K562 (cell line): ENCODE results near the gene SUOX. TPM values are rescaled to one million over a fixed set of nuclear protein-coding genes. Genes with fewer than 3 reads are reported as not detected.

Experiments
- ATAC-seq: fragments of 200-7000 bp; cut with Tn5 transposase; 3 replicates; pipeline ENCODE4 v1.9.1; 2020; ENCODE audit warnings: moderate library complexity
- BruUV-seq: library from RNA; stranded (reverse); fragments of 400-500 nt; replicated peaks from 2 replicates; lab custom pipeline; 2021; lab: Mats Ljungman, UMichigan
- CTCF ChIA-PET: fragments of 300-600 bp; formaldehyde crosslinking; extraction: SDS; loops from one replicate; lab custom pipeline; 2021; ENCODE audit warnings: low intra/inter-chr PET ratio; lab: Yijun Ruan, JAX
- POLR2A ChIA-PET: fragments of 300-600, 350-650 bp; sonication (Branson Sonifier 250); formaldehyde crosslinking; extraction: SDS; loops from one replicate; lab custom pipeline; 2021; ENCODE audit warnings: antibody characterized with exemption, inconsistent platforms; lab: Yijun Ruan, JAX
- DNase-seq, 4 experiments: peaks; one replicate each; pipeline versions ENCODE4 v3.0.0 to v3.0.0-alpha.2; 2011 to 2018; ENCODE audit warnings: low spot score in 3 of 4, mixed read lengths in 3 of 4; ENCODE audit errors: extremely low read depth in 1 of 4
- FAIRE-seq: peaks from 2 replicates; lab custom pipeline; 2011; peaks lifted over from hg19 to GRCh38; lab: Jason Lieb, UNC
- H2AFZ ChIP-seq: 2 replicates; pipeline ENCODE4 v1.6.0; 2011; ENCODE audit warnings: low read depth, low read length, control low read depth, inconsistent platforms
- H3K27ac ChIP-seq: fragments of 200-600 bp; 3 replicates; pipeline ENCODE4 v1.8.0; 2011; ENCODE audit warnings: low read depth, mild to moderate bottlenecking, control low read depth, inconsistent platforms, low read length, moderate library complexity, mixed read lengths; ENCODE audit errors: extremely low read depth
- H3K27me3 ChIP-seq, 2 experiments: fragments of 300-600 bp in 1 of 2; 2 replicates in 1 of 2; 3 replicates in 1 of 2; pipeline versions ENCODE4 v1.6.0 to v1.8.0; 2011; ENCODE audit warnings: inconsistent platforms in 2 of 2, low read length in 2 of 2, mild to moderate bottlenecking in 1 of 2, mixed read lengths in 1 of 2, moderate library complexity in 1 of 2; ENCODE audit not compliant: control insufficient read depth in 2 of 2, insufficient read depth in 2 of 2
- H3K36me3 ChIP-seq: fragments of 300-600 bp; 3 replicates; pipeline ENCODE4 v1.8.0; 2011; ENCODE audit warnings: mild to moderate bottlenecking, low read length, inconsistent platforms; ENCODE audit not compliant: control insufficient read depth, insufficient read depth
- H3K4me1 ChIP-seq, 2 experiments: fragments of 200-600 bp in 1 of 2; replicated peaks in 1 of 2; 2 replicates in 1 of 2; 3 replicates in 1 of 2; pipeline versions ENCODE4 v1.5.1 to v1.8.0; 2011; ENCODE audit warnings: inconsistent platforms in 2 of 2, low read length in 2 of 2, mild to moderate bottlenecking in 1 of 2, mixed read lengths in 1 of 2, moderate library complexity in 1 of 2; ENCODE audit not compliant: control insufficient read depth in 2 of 2, insufficient read depth in 2 of 2
- H3K4me2 ChIP-seq: 2 replicates; pipeline ENCODE4 v1.6.1; 2011; ENCODE audit warnings: low read length, control low read depth, inconsistent platforms, mixed read lengths; ENCODE audit not compliant: insufficient read depth
- H3K4me3 ChIP-seq: fragments of 200-600 bp; sonication (generic), shearing (Covaris generic); 2 replicates; pipeline ENCODE4 v1.5.1; 2016; ENCODE audit warnings: control low read depth, inconsistent platforms
- H3K79me2 ChIP-seq: fragments of 200-600 bp; 3 replicates; pipeline ENCODE4 v1.8.0; 2011; ENCODE audit warnings: low read length, inconsistent platforms; ENCODE audit not compliant: control insufficient read depth, insufficient read depth
- H3K9ac ChIP-seq, 2 experiments: 2 replicates each; pipeline versions ENCODE4 v1.6.0 to v1.6.1; 2011; ENCODE audit warnings: low read depth in 2 of 2, low read length in 2 of 2, control low read depth in 1 of 2, inconsistent platforms in 1 of 2, mild to moderate bottlenecking in 1 of 2, mixed read lengths in 1 of 2; ENCODE audit not compliant: insufficient read depth in 1 of 2
- H3K9me1 ChIP-seq: one replicate; pipeline ENCODE4 v1.6.0; 2011; ENCODE audit warnings: inconsistent platforms, mild to moderate bottlenecking, low read length, moderate library complexity; ENCODE audit not compliant: control insufficient read depth, insufficient read depth
- H3K9me3 ChIP-seq: replicated peaks from 2 replicates; pipeline ENCODE4 v1.5.1; 2011; ENCODE audit warnings: low read depth, low read length, inconsistent platforms; ENCODE audit not compliant: control insufficient read depth, insufficient read depth
- H4K20me1 ChIP-seq: replicated peaks from 2 replicates; pipeline ENCODE4 v1.6.1; 2011; ENCODE audit warnings: low read length, inconsistent platforms, mixed read lengths; ENCODE audit not compliant: control insufficient read depth, insufficient read depth
- BRD4 ChIP-seq: fragments of 200-600 bp; sonication (generic); IDR thresholded peaks from 2 replicates; pipeline ENCODE4 v1.6.1; 2017; ENCODE audit warnings: inconsistent platforms
- HOXB6 ChIP-seq: fragments of 250-450 bp; sonication (Bioruptor Pico); IDR thresholded peaks from 2 replicates; pipeline ENCODE4 v1.5.1; 2022; ENCODE audit warnings: mild to moderate bottlenecking, borderline replicate concordance
- MYC ChIP-seq, 2 experiments: fragments of 250-450 bp in 1 of 2; sonication (Bioruptor Pico) in 1 of 2; IDR thresholded peaks; 2 replicates each; pipeline versions ENCODE4 v1.5.1 to v1.6.1; 2012 to 2021; ENCODE audit warnings: low read depth in 2 of 2, borderline replicate concordance in 1 of 2, improper control_type of control experiment in 1 of 2, low read length in 1 of 2, mild to moderate bottlenecking in 1 of 2, moderate library complexity in 1 of 2
- PURB ChIP-seq: sonication (generic); formaldehyde crosslinking; IDR thresholded peaks from 2 replicates; pipeline ENCODE4 v1.9.0; 2021; ENCODE audit warnings: low read depth, mild to moderate bottlenecking, missing genetic modification reagents
- RUNX1 ChIP-seq: sonication (generic); IDR thresholded peaks from 2 replicates; pipeline ENCODE4 v1.6.1; 2016; ENCODE audit warnings: antibody characterized with exemption, low read depth
- SMARCC2 ChIP-seq: fragments of 450-650 bp; IDR thresholded peaks from 2 replicates; pipeline ENCODE4 v1.6.1; 2017; ENCODE audit warnings: antibody characterized with exemption, moderate library complexity, mild to moderate bottlenecking, low read depth
- STAG1 ChIP-seq: sonication (generic); formaldehyde crosslinking; IDR thresholded peaks from 2 replicates; pipeline ENCODE4 v1.5.0; 2020; ENCODE audit warnings: missing genetic modification reagents, borderline replicate concordance
- TAF1 ChIP-seq: IDR thresholded peaks from 2 replicates; pipeline ENCODE4 v1.6.1; 2011; ENCODE audit warnings: mild to moderate bottlenecking, low read length, moderate library complexity; ENCODE audit not compliant: insufficient read depth, control insufficient read depth, severe bottlenecking; ENCODE audit errors: extremely low read depth
- THAP7 ChIP-seq: fragments of 250-450 bp; sonication (Bioruptor Pico); IDR thresholded peaks from 2 replicates; pipeline ENCODE4 v1.5.0; 2021
- ZFP36 ChIP-seq: fragments of 150-350 bp; IDR thresholded peaks from 2 replicates; pipeline ENCODE4 v1.6.1; 2018; ENCODE audit warnings: low read length, low read depth; ENCODE audit not compliant: partially characterized antibody
- ZNF24 ChIP-seq: fragments of 450-650 bp; IDR thresholded peaks from 2 replicates; pipeline ENCODE4 v1.6.1; 2016
- ZNF311 ChIP-seq: fragments of 250-450 bp; sonication (Bioruptor Pico); IDR thresholded peaks from 2 replicates; pipeline ENCODE4 v1.4.0; 2020; ENCODE audit warnings: mild to moderate bottlenecking, moderate library complexity
- ZNF76 ChIP-seq: fragments of 250-450 bp; sonication (Bioruptor Pico); IDR thresholded peaks from 2 replicates; pipeline ENCODE4 v1.4.0; 2020; ENCODE audit warnings: mild to moderate bottlenecking, moderate library complexity, borderline replicate concordance
- ZSCAN29 ChIP-seq: fragments of 450-650 bp; IDR thresholded peaks from 2 replicates; pipeline ENCODE4 v1.6.1; 2017
- WGBS: fragments of 100-300 bp; shearing (Covaris generic); methylation state at CpG from one replicate; pipeline ENCODE4 v1.1.6; 2016; ENCODE audit warnings: low coverage, mixed read lengths; ENCODE audit not compliant: insufficient coverage; ENCODE audit errors: missing lambda C conversion rate; 5-methylcytosine and 5-hydroxymethylcytosine counted together
- in situ Hi-C: fragments of 300-500 bp; cut with MboI; formaldehyde crosslinking; loops from 4 replicates; pipeline ENCODE4 v1.15.0; 2018; ENCODE audit warnings: inconsistent platforms, mixed read lengths
- intact Hi-C: fragments of 100-400 bp; cut with micrococcal nuclease; formaldehyde crosslinking; loops from 2 replicates; pipeline ENCODE4 v1.14.2; 2022
- polyA plus RNA-seq, 8 experiments: library from polyadenylated mRNA; depleted of rRNA in 4 of 8; stranded (reverse) in 5 of 8; unstranded in 3 of 8; fragments of >200 nt; fragmentation: Nextera tagmentation in 2 of 8; fragmentation: Illumina TruSeq in 1 of 8; extraction: Ambion mirVana in 2 of 8; extraction: Trizol in 1 of 8; gene quantifications; 2 replicates each; pipeline versions ENCODE4 v1.2.1 to v1.2.3, GENCODE V29; 2011 to 2014; ENCODE audit warnings: inconsistent platforms in 1 of 8, missing spikeins in 1 of 8
- total RNA-seq, 7 experiments: library from RNA; depleted of rRNA in 6 of 7; stranded (reverse); fragments of >200 nt in 6 of 7; fragmentation: Illumina TruSeq in 2 of 7; extraction: Trizol in 2 of 7; gene quantifications; 2 replicates each; pipeline versions ENCODE4 v1.2.1 to v1.2.3, GENCODE V29; 2011 to 2021; ENCODE audit warnings: low replicate concordance in 1 of 7
- TF ChIP-seq, protein P1 (sequence below): conservative IDR thresholded peaks from 2 replicates; pipeline ENCODE4 v1.6.1; 2011; ENCODE audit warnings: low read depth, mild to moderate bottlenecking, low read length; ENCODE audit not compliant: control insufficient read depth
- TF ChIP-seq, protein P2 (sequence below), 3 experiments: fragments of 200-800 bp in 1 of 3; sonication (Bioruptor generic) in 1 of 3; sonication (generic) in 1 of 3; formaldehyde crosslinking in 1 of 3; IDR thresholded peaks; 2 replicates each; pipeline versions ENCODE4 v1.6.1 to v1.8.0; 2016 to 2022; ENCODE audit warnings: mild to moderate bottlenecking in 2 of 3, missing compliant biosample characterization in 2 of 3, missing genetic modification characterization in 2 of 3, missing genetic modification reagents in 1 of 3
- TF ChIP-seq, protein P3 (sequence below): fragments of 450-650 bp; formaldehyde crosslinking; IDR thresholded peaks from 2 replicates; pipeline ENCODE4 v1.4.0; 2020; ENCODE audit warnings: mild to moderate bottlenecking, moderate library complexity

SUOX gene
- total and polyA plus RNA-seq, 9 of the 15 experiments (the other 6 are each of a cell fraction or from before 2014, with no cell fraction given) = 9.2 to 39.7 (median 25.4) TPM

DNA sequence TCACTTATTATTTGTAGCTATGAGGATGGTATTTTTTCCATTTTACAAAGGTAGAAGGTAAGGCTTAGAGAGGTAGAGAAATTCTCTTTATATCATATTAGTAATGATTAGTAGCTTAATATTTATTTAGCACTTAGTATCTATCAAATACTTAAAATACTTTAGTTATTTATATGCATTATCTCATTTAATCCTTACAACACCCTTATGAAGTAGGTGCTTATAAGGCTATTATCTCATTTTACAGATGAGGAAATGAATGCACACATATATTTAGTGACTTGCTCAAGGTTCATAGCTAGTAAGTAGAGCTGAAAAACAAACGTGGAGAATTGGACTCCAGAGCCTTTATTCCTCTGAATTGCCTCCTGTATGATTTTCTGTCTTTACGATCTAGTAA is 12.2 kb upstream of the SUOX start (continued):
- TF ChIP-seq MYC (IDR thresholded peaks at IDR 0.05; ENCODE audit: low read depth, low read length) (no peak), MYC (CRISPR knock-in tag; IDR thresholded peaks at IDR 0.05; ENCODE audit: borderline replicate concordance, low read depth) (no peak), ZNF76 (CRISPR knock-in tag) (no peak), BRD4 (no peak)
- TF ChIP-seq, protein P1, sequence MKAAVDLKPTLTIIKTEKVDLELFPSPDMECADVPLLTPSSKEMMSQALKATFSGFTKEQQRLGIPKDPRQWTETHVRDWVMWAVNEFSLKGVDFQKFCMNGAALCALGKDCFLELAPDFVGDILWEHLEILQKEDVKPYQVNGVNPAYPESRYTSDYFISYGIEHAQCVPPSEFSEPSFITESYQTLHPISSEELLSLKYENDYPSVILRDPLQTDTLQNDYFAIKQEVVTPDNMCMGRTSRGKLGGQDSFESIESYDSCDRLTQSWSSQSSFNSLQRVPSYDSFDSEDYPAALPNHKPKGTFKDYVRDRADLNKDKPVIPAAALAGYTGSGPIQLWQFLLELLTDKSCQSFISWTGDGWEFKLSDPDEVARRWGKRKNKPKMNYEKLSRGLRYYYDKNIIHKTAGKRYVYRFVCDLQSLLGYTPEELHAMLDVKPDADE = no peak

DNA sequence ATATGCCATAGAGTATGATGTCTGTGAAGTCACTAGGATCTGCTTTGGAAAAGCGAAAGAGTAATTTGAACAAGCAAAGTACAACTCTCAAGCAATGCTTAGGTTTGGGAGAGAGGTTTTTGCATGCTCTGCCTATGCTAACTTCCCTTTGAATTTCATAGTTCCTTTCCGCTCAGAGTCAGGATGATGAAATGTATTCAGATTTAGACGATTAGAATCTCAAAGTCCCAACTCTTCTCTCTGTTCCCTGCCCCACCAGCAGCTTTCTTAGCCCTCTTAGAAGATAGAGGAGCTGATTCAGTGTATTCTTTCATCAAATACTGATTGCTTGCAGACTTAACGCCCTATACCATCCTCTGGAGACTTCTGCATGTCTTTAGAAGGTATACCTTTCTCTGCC is 11.7 kb upstream of the SUOX start:
- H3K36me3 ChIP-seq = peaks cover 44% of the 10 kb centered on the region
- BruUV-seq = no TSS peak
- no peaks in the 10 kb centered on the region for H3K9me1 ChIP-seq
- no peaks in the 10 kb centered on the region for H3K9me3 ChIP-seq
- H3K4me3 ChIP-seq = no peak overlapping the region
- POLR2A ChIA-PET = interaction anchor here (0.7 to 5.9 kb wide), 4 partner anchors 11 to 25 kb away, joined by 3 to 49 read pairs (median 10); partner anchors contain the start of genes RAB5B and SUOX
- DNase-seq = no peak
- no peaks in the 10 kb centered on the region; the same call in 2 of the 3 replicates for H3K79me2 ChIP-seq
- no peak overlapping the region for H3K4me2 ChIP-seq
- ATAC-seq = no peak
- H4K20me1 ChIP-seq = no peaks in the 10 kb centered on the region
- WGBS = 57% methylated on average over 4 of the region's 4 CpGs
- in situ Hi-C loops = no loop called here
- no peak overlapping the region for H3K9ac ChIP-seq
- H3K4me1 ChIP-seq = peaks cover 7 to 9% of the 10 kb centered on the region in 2 experiments; a peak in 3 of 5 replicates
- no peaks in the 10 kb centered on the region for H3K27me3 ChIP-seq
- no peak overlapping the region for H2AFZ ChIP-seq
- H3K27ac ChIP-seq = no peak overlapping the region
- intact Hi-C loops = no loop called here
- FAIRE-seq = no peak
- CTCF ChIA-PET = no interaction called here
- TF ChIP-seq ZFP36 (no peak), THAP7 (CRISPR knock-in tag) (no peak), ZSCAN29 (no peak), RUNX1 (no peak), PURB (CRISPR knock-in tag) (no peak), ZNF24 (no peak), ZNF311 (CRISPR knock-in tag) (no peak), STAG1 (CRISPR knock-in tag) (no peak), HOXB6 (no peak), SMARCC2 (no peak), TAF1 (no peak)
- TF ChIP-seq, protein P2, sequence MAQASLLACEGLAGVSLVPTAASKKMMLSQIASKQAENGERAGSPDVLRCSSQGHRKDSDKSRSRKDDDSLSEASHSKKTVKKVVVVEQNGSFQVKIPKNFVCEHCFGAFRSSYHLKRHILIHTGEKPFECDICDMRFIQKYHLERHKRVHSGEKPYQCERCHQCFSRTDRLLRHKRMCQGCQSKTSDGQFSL (CRISPR knock-in tag; IDR thresholded peaks at IDR 0.05) = no peak
- TF ChIP-seq, protein P2 (tag; IDR thresholded peaks at IDR 0.05) = no peak
- TF ChIP-seq, protein P3, sequence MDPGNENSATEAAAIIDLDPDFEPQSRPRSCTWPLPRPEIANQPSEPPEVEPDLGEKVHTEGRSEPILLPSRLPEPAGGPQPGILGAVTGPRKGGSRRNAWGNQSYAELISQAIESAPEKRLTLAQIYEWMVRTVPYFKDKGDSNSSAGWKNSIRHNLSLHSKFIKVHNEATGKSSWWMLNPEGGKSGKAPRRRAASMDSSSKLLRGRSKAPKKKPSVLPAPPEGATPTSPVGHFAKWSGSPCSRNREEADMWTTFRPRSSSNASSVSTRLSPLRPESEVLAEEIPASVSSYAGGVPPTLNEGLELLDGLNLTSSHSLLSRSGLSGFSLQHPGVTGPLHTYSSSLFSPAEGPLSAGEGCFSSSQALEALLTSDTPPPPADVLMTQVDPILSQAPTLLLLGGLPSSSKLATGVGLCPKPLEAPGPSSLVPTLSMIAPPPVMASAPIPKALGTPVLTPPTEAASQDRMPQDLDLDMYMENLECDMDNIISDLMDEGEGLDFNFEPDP (CRISPR knock-in tag) = no peak
